ENCODE results near the gene LMNTD1.

GRCh38 chr12:25472453-25472852 lies 80.6 kb downstream of the LMNTD1 start:
- no peak for TF ChIP-seq CTCF (IDR thresholded peaks at IDR 0.05; ENCODE audit: low read depth, low read length, poor library complexity, severe bottlenecking)
- no peak for TF ChIP-seq EZH2phosphoT487 (IDR thresholded peaks at IDR 0.05; ENCODE audit: borderline replicate concordance, low read length)

All from DOHH2 (cell line).